Measurements from ENCODE around the gene PSMD5. TPM values are rescaled to one million over a fixed set of nuclear protein-coding genes. Genes with fewer than 3 reads are reported as not detected.

Gene PSMD5
- total RNA-seq, 2 experiments from 2014 or later, result 53.5 to 58.3 TPM

- POLR2A ChIA-PET, result interaction anchor here (0.6 to 2.1 kb wide), 2 partner anchors 12 to 46 kb away, joined by 6 to 7 read pairs; no protein-coding TSS in a partner anchor
- ATAC-seq (no peak), DNase-seq (no peak)
- Mint-ChIP-seq H3K4me3 (no peak overlapping the region), H3K9me3 (ENCODE audit: low read depth) (no peaks in the 10 kb centered on the region), H3K27ac (no peak overlapping the region), H3K4me1 (peaks cover 73% of the 10 kb centered on the region), H3K27me3 (no peaks in the 10 kb centered on the region), H3K36me3 (ENCODE audit: low read depth) (peaks cover 13% of the 10 kb centered on the region)
- intact Hi-C loops (cut with DNase I, micrococcal nuclease), result no loop called here
- CTCF ChIA-PET, result interaction anchor here (0.8 to 1.6 kb wide), 2 partner anchors 12 to 31 kb away, joined by 3 to 4 read pairs; no protein-coding TSS in a partner anchor
Observed at GRCh38 chr9:120885457-120885856, 42.7 kb upstream of the PSMD5 start.

DNA sequence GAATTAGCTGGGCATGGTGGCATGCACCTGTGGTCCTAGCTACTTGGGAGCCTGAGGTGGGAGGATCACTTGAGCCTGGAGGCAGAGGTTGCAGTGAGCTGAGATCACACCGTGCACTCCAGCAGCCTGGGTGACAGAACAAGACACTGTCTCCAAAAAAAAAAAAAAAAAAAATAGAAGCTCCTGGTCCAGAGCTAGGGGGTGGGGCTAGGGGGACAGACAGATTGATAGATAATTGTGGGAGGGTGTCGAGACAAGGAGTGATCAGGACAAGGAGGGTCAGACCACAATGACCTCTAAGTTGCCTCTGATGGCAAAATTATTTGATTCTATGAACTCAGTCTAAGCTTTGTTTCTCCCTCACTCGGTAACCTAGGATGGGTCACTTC, 40.9 kb upstream of the PSMD5 start:
- no peak for DNase-seq
- no peak overlapping the region for H3K4me3 Mint-ChIP-seq
- intact Hi-C loops (cut with DNase I, micrococcal nuclease), result no loop called here

GRCh38 chr9:120882935-120883607, 40.3 kb upstream of the PSMD5 start:
- Mint-ChIP-seq H3K27me3 (no peaks in the 10 kb centered on the region), H3K9me3 (ENCODE audit: low read depth) (no peaks in the 10 kb centered on the region), H3K4me3 (no peak overlapping the region), H3K27ac (peak overlapping the region; percentile 35), H3K36me3 (ENCODE audit: low read depth) (peaks cover 9% of the 10 kb centered on the region), H3K4me1 (peaks cover 71% of the 10 kb centered on the region)
- POLR2A ChIA-PET, result interaction anchor here (0.6 to 1.6 kb wide), 5 partner anchors 13 to 43 kb away, joined by 3 to 8 read pairs (median 4); no protein-coding TSS in a partner anchor
- intact Hi-C loops (cut with DNase I, micrococcal nuclease), result no loop called here
- CTCF ChIA-PET, result interaction anchor here (0.8 to 1.1 kb wide), 3 partner anchors 11 to 14 kb away, joined by 3 to 5 read pairs (median 4); no protein-coding TSS in a partner anchor
- peak; percentile 16 for ATAC-seq
- DNase-seq, result no peak

More for the DNA sequence above, 40.9 kb upstream of the PSMD5 start:
- Mint-ChIP-seq H3K36me3 (ENCODE audit: low read depth) (peaks cover 7% of the 10 kb centered on the region), H3K27ac (peak overlapping the region; percentile 55), H3K4me1 (peaks cover 71% of the 10 kb centered on the region), H3K27me3 (no peaks in the 10 kb centered on the region), H3K9me3 (ENCODE audit: low read depth) (no peaks in the 10 kb centered on the region)
- CTCF ChIA-PET, result interaction anchor here (0.8 to 1.1 kb wide), 4 partner anchors 11 to 20 kb away, joined by 3 to 5 read pairs (median 4); no protein-coding TSS in a partner anchor
- ATAC-seq, result no peak
- POLR2A ChIA-PET, result interaction anchor here (0.6 to 1.6 kb wide), 4 partner anchors 11 to 43 kb away, joined by 3 to 8 read pairs (median 5); no protein-coding TSS in a partner anchor

DNA sequence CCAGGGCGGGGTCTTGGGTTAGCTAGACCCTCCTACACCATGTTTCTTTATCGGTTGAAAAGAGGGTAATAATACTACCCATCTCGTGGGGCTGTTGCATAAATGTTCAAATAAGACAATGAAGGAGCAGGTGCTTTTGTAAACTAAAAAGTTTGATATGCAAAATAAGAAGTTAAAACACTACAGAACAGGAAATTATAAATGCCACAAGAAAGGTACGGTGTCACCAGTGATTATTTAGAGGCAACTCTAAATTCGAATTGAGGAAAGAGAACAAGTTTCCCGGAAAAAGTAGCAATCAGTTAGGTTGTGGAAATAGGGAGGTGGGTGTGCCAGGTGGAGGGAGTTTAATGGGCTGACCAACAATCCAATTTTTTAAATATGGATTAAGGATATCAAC, 36.7 kb upstream of the PSMD5 start:
- no peak for DNase-seq
- Mint-ChIP-seq H3K9me3 (ENCODE audit: low read depth) (no peaks in the 10 kb centered on the region), H3K4me3 (peak overlapping the region; percentile 92), H3K4me1 (peaks cover 75% of the 10 kb centered on the region), H3K27me3 (no peaks in the 10 kb centered on the region), H3K27ac (peak overlapping the region; percentile 98), H3K36me3 (ENCODE audit: low read depth) (peaks cover 29% of the 10 kb centered on the region)
- intact Hi-C loops (cut with DNase I, micrococcal nuclease), result loop anchor here in 1 of 2 experiments (10.0 kb wide), 1 partner anchor 195 kb away; the partner anchor contains the start of gene CNTRL
- no peak for ATAC-seq
- ChIA-PET CTCF (interaction anchor here (0.7 to 1.3 kb wide), 3 partner anchors 16 to 124 kb away, joined by 3 to 4 read pairs (median 3); no protein-coding TSS in a partner anchor), POLR2A (interaction anchor here (0.6 to 3.8 kb wide), 2 partner anchors 11 to 46 kb away, joined by 3 to 21 read pairs; no protein-coding TSS in a partner anchor)

- Mint-ChIP-seq H3K4me1 (peaks cover 77% of the 10 kb centered on the region), H3K27me3 (no peaks in the 10 kb centered on the region), H3K9me3 (ENCODE audit: low read depth) (no peaks in the 10 kb centered on the region), H3K4me3 (peak overlapping the region; percentile 92), H3K27ac (peak overlapping the region; percentile 98), H3K36me3 (ENCODE audit: low read depth) (peaks cover 39% of the 10 kb centered on the region)
- ChIA-PET CTCF (interaction anchor here (0.5 to 2.0 kb wide), 7 partner anchors 11 to 291 kb away, joined by 3 to 7 read pairs (median 3); no protein-coding TSS in a partner anchor), POLR2A (interaction anchor here (0.5 to 3.8 kb wide), 5 partner anchors 11 to 53 kb away, joined by 3 to 21 read pairs (median 4); no protein-coding TSS in a partner anchor)
- ATAC-seq (peak; percentile 24), DNase-seq (peak; percentile 59)
- intact Hi-C loops (cut with DNase I, micrococcal nuclease), result loop anchor here in 1 of 2 experiments (10.0 kb wide), 1 partner anchor 196 kb away; the partner anchor contains the start of gene CNTRL
Observed at GRCh38 chr9:120878188-120879130, 35.7 kb upstream of the PSMD5 start.

DNA sequence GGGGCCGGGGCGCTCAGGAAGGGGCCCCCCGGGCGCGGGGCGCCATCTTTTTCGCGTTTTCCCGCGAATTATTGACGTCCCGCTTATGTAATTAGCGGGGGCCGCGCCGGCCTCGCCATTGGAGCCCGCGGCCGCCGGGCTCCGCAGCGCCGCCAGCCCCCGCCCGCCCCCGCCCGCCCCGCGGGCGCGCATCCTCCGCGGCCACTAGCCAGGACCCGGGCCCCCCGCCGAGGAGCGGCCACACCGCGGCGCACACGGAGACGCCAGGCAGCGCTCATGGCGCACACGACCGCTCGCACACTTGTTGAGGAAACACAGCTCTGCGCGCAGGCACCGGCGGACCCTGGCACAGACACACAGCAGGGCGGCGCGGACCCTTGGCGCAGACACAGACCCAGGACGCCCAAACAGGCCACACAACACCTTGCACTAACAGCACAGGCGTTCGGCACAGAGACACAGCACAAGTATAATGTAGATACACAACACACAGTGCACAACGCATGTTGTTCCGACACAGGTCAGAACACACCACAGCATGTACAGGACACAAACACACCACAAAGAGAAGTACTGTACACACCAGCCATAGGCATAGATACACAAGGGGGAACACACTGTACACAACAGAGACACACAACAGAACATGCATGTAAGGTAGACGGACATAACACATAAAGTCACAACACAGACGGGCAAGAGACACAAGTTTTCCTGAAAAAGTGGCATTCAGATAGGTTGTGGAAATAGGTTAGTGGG, 34.7 kb upstream of the PSMD5 start:
- H3K36me3 Mint-ChIP-seq (ENCODE audit: low read depth), result peaks cover 48% of the 10 kb centered on the region
- peak overlapping the region; percentile 98 for H3K27ac Mint-ChIP-seq
- peaks cover 78% of the 10 kb centered on the region for H3K4me1 Mint-ChIP-seq
- intact Hi-C loops (cut with DNase I, micrococcal nuclease), result loop anchor here (1.0 to 10.0 kb wide), 5 partner anchors 15 to 197 kb away; partner anchors contain the start of genes CNTRL (in 2 of the 2), FBXW2 (in 1 of the 2) and TRAF1 (in 1 of the 2)
- H3K27me3 Mint-ChIP-seq, result no peaks in the 10 kb centered on the region
- H3K9me3 Mint-ChIP-seq (ENCODE audit: low read depth), result no peaks in the 10 kb centered on the region
- POLR2A ChIA-PET, result interaction anchor here (1.0 to 3.8 kb wide), 3 partner anchors 13 to 48 kb away, joined by 4 to 21 read pairs (median 5); no protein-coding TSS in a partner anchor
- CTCF ChIA-PET, result interaction anchor here (0.6 to 2.0 kb wide), 5 partner anchors 10 to 59 kb away, joined by 3 to 7 read pairs (median 4); no protein-coding TSS in a partner anchor
- ATAC-seq, result peak; percentile 27
- peak; percentile 87 for DNase-seq
- peak overlapping the region; percentile 92 for H3K4me3 Mint-ChIP-seq

- DNase-seq (peak; percentile 78), ATAC-seq (peak; percentile 27)
- no peaks in the 10 kb centered on the region for H3K9me3 Mint-ChIP-seq (ENCODE audit: low read depth)
- H3K27ac Mint-ChIP-seq, result peak within 1 kb of the TSS; percentile 98
- peaks cover 54% of the 10 kb centered on the region for H3K36me3 Mint-ChIP-seq (ENCODE audit: low read depth)
- H3K27me3 Mint-ChIP-seq, result no peaks in the 10 kb centered on the region
- intact Hi-C loops (cut with DNase I, micrococcal nuclease), result loop anchor here (1.0 to 10.0 kb wide), 11 partner anchors 14 to 198 kb away; partner anchors contain the start of genes CNTRL (in 2 of the 2), FBXW2 (in 1 of the 2) and TRAF1 (in 1 of the 2)
- H3K4me1 Mint-ChIP-seq, result peaks cover 79% of the 10 kb centered on the region
- H3K4me3 Mint-ChIP-seq, result peak within 1 kb of the TSS; percentile 92
- ChIA-PET POLR2A (interaction anchor here (0.6 to 3.8 kb wide), 4 partner anchors 14 to 49 kb away, joined by 3 to 21 read pairs (median 4); no protein-coding TSS in a partner anchor), CTCF (interaction anchor here (0.7 to 2.0 kb wide), 3 partner anchors 9 to 201 kb away, joined by 3 to 4 read pairs (median 3); no protein-coding TSS in a partner anchor)
Observed at GRCh38 chr9:120876842-120877240, 34.1 kb upstream of the PSMD5 start, which contains the start of gene PHF19. TSS of gene PHF19 (minus strand) at chr9:120877188. CDS start at chr9:120874741, 2,447 bp downstream.

DNA sequence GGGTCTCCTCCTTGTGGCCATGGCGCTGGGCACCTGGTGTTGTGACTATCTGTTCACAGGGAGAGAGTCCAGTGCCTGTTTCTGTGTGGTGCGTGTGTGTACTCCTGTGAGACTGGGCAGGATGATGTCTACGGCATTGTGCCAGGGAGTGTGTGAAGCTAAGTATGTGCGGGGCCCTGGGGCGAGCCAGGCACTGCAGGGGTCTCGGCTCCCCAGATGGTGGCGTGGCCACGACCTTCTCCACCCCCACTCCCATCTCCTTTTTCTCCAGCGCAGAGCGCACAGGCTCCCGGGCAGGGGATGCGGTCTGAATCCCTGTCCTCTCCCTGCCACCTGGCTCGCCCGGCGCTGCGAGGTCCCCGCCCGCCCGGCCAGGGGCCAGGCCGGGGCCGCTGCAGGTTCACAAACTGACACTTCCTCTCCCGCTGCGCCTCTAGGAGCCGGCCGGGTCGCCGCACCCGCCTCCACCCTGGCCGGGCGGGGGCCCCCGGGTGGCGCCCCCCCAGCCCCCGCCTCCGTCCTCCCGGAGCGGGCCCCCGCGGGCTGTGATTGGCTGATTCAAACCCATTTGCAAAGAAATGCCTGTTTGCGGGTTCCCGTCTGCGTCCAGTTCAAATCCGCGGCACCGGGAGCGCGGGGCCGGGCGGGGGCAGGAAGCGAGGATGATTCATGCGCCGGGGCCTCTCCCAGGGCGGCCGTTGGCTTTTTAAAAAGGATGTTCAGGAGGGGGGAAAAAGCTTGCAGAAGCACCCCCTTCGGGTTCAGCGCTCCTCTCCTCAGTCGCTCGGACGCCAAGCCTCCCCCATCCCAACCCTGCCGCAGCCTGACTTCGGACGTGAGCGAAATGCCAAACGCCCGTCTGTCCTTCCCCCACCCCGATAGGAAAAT, 33.5 kb upstream of the PSMD5 start:
- no peaks in the 10 kb centered on the region for H3K9me3 Mint-ChIP-seq (ENCODE audit: low read depth)
- H3K36me3 Mint-ChIP-seq (ENCODE audit: low read depth), result peaks cover 58% of the 10 kb centered on the region
- H3K27ac Mint-ChIP-seq, result peak overlapping the region; percentile 94
- no peaks in the 10 kb centered on the region for H3K27me3 Mint-ChIP-seq
- peak overlapping the region; percentile 85 for H3K4me3 Mint-ChIP-seq
- DNase-seq (peak; percentile 95), ATAC-seq (peak; percentile 59)
- H3K4me1 Mint-ChIP-seq, result peaks cover 73% of the 10 kb centered on the region
- intact Hi-C loops (cut with DNase I, micrococcal nuclease), result loop anchor here (1.0 to 10.0 kb wide), 9 partner anchors 15 to 199 kb away; partner anchors contain the start of genes CNTRL (in 2 of the 2) and FBXW2 (in 1 of the 2)
- POLR2A ChIA-PET, result interaction anchor here (0.6 to 3.8 kb wide), 3 partner anchors 15 to 50 kb away, joined by 3 to 21 read pairs (median 5); no protein-coding TSS in a partner anchor
- CTCF ChIA-PET, result interaction anchor here (0.7 to 1.0 kb wide), 2 partner anchors 32 to 202 kb away, joined by 3 read pairs; no protein-coding TSS in a partner anchor

GRCh38 chr9:120875643-120875953, 32.9 kb upstream of the PSMD5 start:
- Mint-ChIP-seq H3K4me1 (peaks cover 70% of the 10 kb centered on the region), H3K27ac (peak overlapping the region; percentile 94), H3K36me3 (ENCODE audit: low read depth) (peaks cover 62% of the 10 kb centered on the region), H3K9me3 (ENCODE audit: low read depth) (no peaks in the 10 kb centered on the region), H3K27me3 (no peaks in the 10 kb centered on the region), H3K4me3 (peak overlapping the region; percentile 85)
- ATAC-seq, result no peak
- intact Hi-C loops (cut with DNase I, micrococcal nuclease), result loop anchor here in 1 of 2 experiments (10.0 kb wide), 1 partner anchor 199 kb away; the partner anchor contains the start of gene CNTRL
- no peak for DNase-seq
- POLR2A ChIA-PET, result interaction anchor here (0.6 kb wide), 1 partner anchor 22 kb away, joined by 3 read pairs; no protein-coding TSS in a partner anchor
- CTCF ChIA-PET, result interaction anchor here (1.0 kb wide), 1 partner anchor 31 kb away, joined by 3 read pairs; no protein-coding TSS in a partner anchor

Measured in activated CD4-positive, alpha-beta T cell treated with anti-CD3 and anti-CD28 coated beads for 36 hours (primary cell).